ENCODE measurements around the gene CDH4.

The CDH4 gene

GRCh38 chr20:61746147-61746646 is 494.1 kb downstream of the CDH4 start:
- Histone ChIP-seq H3K36me3 (ENCODE audit: control insufficient read depth, insufficient read depth, low read length) (no peaks in the 10 kb centered on the region), H3K4me3 (ENCODE audit: low read length) (no peak overlapping the region), H3K27ac (ENCODE audit: low read depth, low read length) (no peak overlapping the region), H3K27me3 (ENCODE audit: control insufficient read depth, insufficient read depth, low read length) (no peaks in the 10 kb centered on the region), H3K4me1 (ENCODE audit: control insufficient read depth, insufficient read depth, low read length) (no peaks in the 10 kb centered on the region), H3K9ac (ENCODE audit: low read length) (no peak overlapping the region)

GRCh38 chr20:61746781-61747180 is 494.7 kb downstream of the CDH4 start:
- no peaks in the 10 kb centered on the region for H3K27me3 ChIP-seq (ENCODE audit: control insufficient read depth, insufficient read depth, low read length)
- H3K4me1 ChIP-seq (ENCODE audit: control insufficient read depth, insufficient read depth, low read length), result no peaks in the 10 kb centered on the region
- no peak overlapping the region for H3K4me3 ChIP-seq (ENCODE audit: low read length)
- H3K9ac ChIP-seq (ENCODE audit: low read length), result no peak overlapping the region
- no peaks in the 10 kb centered on the region for H3K36me3 ChIP-seq (ENCODE audit: control insufficient read depth, insufficient read depth, low read length)
- H3K27ac ChIP-seq (ENCODE audit: low read depth, low read length), result no peak overlapping the region

GRCh38 chr20:61748376-61748775 is 496.3 kb downstream of the CDH4 start:
- Histone ChIP-seq H3K27me3 (ENCODE audit: control insufficient read depth, insufficient read depth, low read length) (no peaks in the 10 kb centered on the region), H3K4me3 (ENCODE audit: low read length) (no peak overlapping the region), H3K36me3 (ENCODE audit: control insufficient read depth, insufficient read depth, low read length) (no peaks in the 10 kb centered on the region), H3K27ac (ENCODE audit: low read depth, low read length) (no peak overlapping the region), H3K4me1 (ENCODE audit: control insufficient read depth, insufficient read depth, low read length) (no peaks in the 10 kb centered on the region), H3K9ac (ENCODE audit: low read length) (no peak overlapping the region)

- H3K36me3 ChIP-seq (ENCODE audit: control insufficient read depth, insufficient read depth, low read length), result no peaks in the 10 kb centered on the region
- H3K9ac ChIP-seq (ENCODE audit: low read length), result no peak overlapping the region
- no peak overlapping the region for H3K27ac ChIP-seq (ENCODE audit: low read depth, low read length)
- no peaks in the 10 kb centered on the region for H3K27me3 ChIP-seq (ENCODE audit: control insufficient read depth, insufficient read depth, low read length)
- H3K4me1 ChIP-seq (ENCODE audit: control insufficient read depth, insufficient read depth, low read length), result no peaks in the 10 kb centered on the region
- H3K4me3 ChIP-seq (ENCODE audit: low read length), result no peak overlapping the region
These were observed 497.5 kb downstream of the CDH4 start for GRCh38 chr20:61749406-61750075.

GRCh38 chr20:61750093-61750492 is 498.0 kb downstream of the CDH4 start:
- Histone ChIP-seq H3K4me1 (ENCODE audit: control insufficient read depth, insufficient read depth, low read length) (no peaks in the 10 kb centered on the region), H3K27me3 (ENCODE audit: control insufficient read depth, insufficient read depth, low read length) (no peaks in the 10 kb centered on the region), H3K9ac (ENCODE audit: low read length) (no peak overlapping the region), H3K27ac (ENCODE audit: low read depth, low read length) (no peak overlapping the region), H3K36me3 (ENCODE audit: control insufficient read depth, insufficient read depth, low read length) (no peaks in the 10 kb centered on the region), H3K4me3 (ENCODE audit: low read length) (no peak overlapping the region)

- Histone ChIP-seq H3K27me3 (ENCODE audit: control insufficient read depth, insufficient read depth, low read length) (no peaks in the 10 kb centered on the region), H3K36me3 (ENCODE audit: control insufficient read depth, insufficient read depth, low read length) (no peaks in the 10 kb centered on the region), H3K4me1 (ENCODE audit: control insufficient read depth, insufficient read depth, low read length) (no peaks in the 10 kb centered on the region), H3K27ac (ENCODE audit: low read depth, low read length) (no peak overlapping the region), H3K4me3 (ENCODE audit: low read length) (no peak overlapping the region), H3K9ac (ENCODE audit: low read length) (no peak overlapping the region)
These were observed 500.5 kb downstream of the CDH4 start for GRCh38 chr20:61752576-61752975.

- Histone ChIP-seq H3K4me1 (ENCODE audit: control insufficient read depth, insufficient read depth, low read length) (no peaks in the 10 kb centered on the region), H3K9ac (ENCODE audit: low read length) (no peak overlapping the region), H3K36me3 (ENCODE audit: control insufficient read depth, insufficient read depth, low read length) (no peaks in the 10 kb centered on the region), H3K4me3 (ENCODE audit: low read length) (no peak overlapping the region), H3K27ac (ENCODE audit: low read depth, low read length) (no peak overlapping the region), H3K27me3 (ENCODE audit: control insufficient read depth, insufficient read depth, low read length) (no peaks in the 10 kb centered on the region)
These were observed 501.4 kb downstream of the CDH4 start for GRCh38 chr20:61753316-61753942.

- no peak overlapping the region for H3K9ac ChIP-seq (ENCODE audit: low read length)
- no peak overlapping the region for H3K27ac ChIP-seq (ENCODE audit: low read depth, low read length)
- H3K36me3 ChIP-seq (ENCODE audit: control insufficient read depth, insufficient read depth, low read length), result no peaks in the 10 kb centered on the region
- H3K27me3 ChIP-seq (ENCODE audit: control insufficient read depth, insufficient read depth, low read length), result no peaks in the 10 kb centered on the region
- no peaks in the 10 kb centered on the region for H3K4me1 ChIP-seq (ENCODE audit: control insufficient read depth, insufficient read depth, low read length)
- no peak overlapping the region for H3K4me3 ChIP-seq (ENCODE audit: low read length)
These were observed 502.2 kb downstream of the CDH4 start for GRCh38 chr20:61753987-61754956.

GRCh38 chr20:61754976-61755778 is 503.1 kb downstream of the CDH4 start:
- H3K27ac ChIP-seq (ENCODE audit: low read depth, low read length), result no peak overlapping the region
- no peaks in the 10 kb centered on the region for H3K27me3 ChIP-seq (ENCODE audit: control insufficient read depth, insufficient read depth, low read length)
- no peaks in the 10 kb centered on the region for H3K36me3 ChIP-seq (ENCODE audit: control insufficient read depth, insufficient read depth, low read length)
- H3K4me3 ChIP-seq (ENCODE audit: low read length), result no peak overlapping the region
- no peak overlapping the region for H3K9ac ChIP-seq (ENCODE audit: low read length)
- no peaks in the 10 kb centered on the region for H3K4me1 ChIP-seq (ENCODE audit: control insufficient read depth, insufficient read depth, low read length)

GRCh38 chr20:61755971-61756845 is 504.1 kb downstream of the CDH4 start:
- Histone ChIP-seq H3K27me3 (ENCODE audit: control insufficient read depth, insufficient read depth, low read length) (no peaks in the 10 kb centered on the region), H3K4me1 (ENCODE audit: control insufficient read depth, insufficient read depth, low read length) (no peaks in the 10 kb centered on the region), H3K9ac (ENCODE audit: low read length) (no peak overlapping the region), H3K36me3 (ENCODE audit: control insufficient read depth, insufficient read depth, low read length) (no peaks in the 10 kb centered on the region), H3K27ac (ENCODE audit: low read depth, low read length) (no peak overlapping the region), H3K4me3 (ENCODE audit: low read length) (no peak overlapping the region)

- Histone ChIP-seq H3K9ac (ENCODE audit: low read length) (no peak overlapping the region), H3K4me3 (ENCODE audit: low read length) (no peak overlapping the region), H3K36me3 (ENCODE audit: control insufficient read depth, insufficient read depth, low read length) (no peaks in the 10 kb centered on the region), H3K27me3 (ENCODE audit: control insufficient read depth, insufficient read depth, low read length) (no peaks in the 10 kb centered on the region), H3K27ac (ENCODE audit: low read depth, low read length) (no peak overlapping the region), H3K4me1 (ENCODE audit: control insufficient read depth, insufficient read depth, low read length) (no peaks in the 10 kb centered on the region)
These were observed 505.1 kb downstream of the CDH4 start for GRCh38 chr20:61756966-61757677.
